K562 (cell line): Measurements from ENCODE around the gene UGT1A10. TPM values are rescaled to one million over a fixed set of nuclear protein-coding genes. Genes with fewer than 3 reads are reported as not detected.

Source experiments
- BCL6 ChIP-seq: fragments of 250-450 bp; sonication (Bioruptor Pico); IDR thresholded peaks from 2 replicates; pipeline ENCODE4 v1.4.0; 2020
- CBX5 ChIP-seq: IDR thresholded peaks from 2 replicates; pipeline ENCODE4 v1.6.1; 2014; ENCODE audit warnings: low read depth, borderline replicate concordance
- KAT2B ChIP-seq: IDR thresholded peaks from one replicate; pipeline ENCODE4 v1.6.1; 2012; ENCODE audit warnings: low read depth, mild to moderate bottlenecking, control low read depth, inconsistent platforms, low read length, moderate library complexity
- MEIS2 ChIP-seq: fragments of 450-650 bp; IDR thresholded peaks from 2 replicates; pipeline ENCODE4 v1.6.1; 2014; ENCODE audit warnings: mild to moderate bottlenecking; ENCODE audit not compliant: partially characterized antibody
- PML ChIP-seq: IDR thresholded peaks from 2 replicates; pipeline ENCODE4 v1.6.1; 2012; ENCODE audit warnings: low read length, inconsistent platforms
- POLR2H ChIP-seq: IDR thresholded peaks from 2 replicates; pipeline ENCODE4 v1.6.1; 2016; ENCODE audit warnings: missing genetic modification characterization, low read depth, mild to moderate bottlenecking, control low read depth, missing compliant biosample characterization, moderate library complexity
- polyA plus RNA-seq, 8 experiments: library from polyadenylated mRNA; depleted of rRNA in 4 of 8; stranded (reverse) in 5 of 8; unstranded in 3 of 8; fragments of >200 nt; fragmentation: Nextera tagmentation in 2 of 8; fragmentation: Illumina TruSeq in 1 of 8; extraction: Ambion mirVana in 2 of 8; extraction: Trizol in 1 of 8; gene quantifications; 2 replicates each; pipeline versions ENCODE4 v1.2.1 to v1.2.3, GENCODE V29; 2011 to 2014; ENCODE audit warnings: inconsistent platforms in 1 of 8, missing spikeins in 1 of 8
- total RNA-seq, 7 experiments: library from RNA; depleted of rRNA in 6 of 7; stranded (reverse); fragments of >200 nt in 6 of 7; fragmentation: Illumina TruSeq in 2 of 7; extraction: Trizol in 2 of 7; gene quantifications; 2 replicates each; pipeline versions ENCODE4 v1.2.1 to v1.2.3, GENCODE V29; 2011 to 2021; ENCODE audit warnings: low replicate concordance in 1 of 7
- TF ChIP-seq, protein P1 (sequence below): fragments of 450-650 bp; IDR thresholded peaks from 2 replicates; pipeline ENCODE4 v1.6.1; 2016; ENCODE audit warnings: low read depth
- TF ChIP-seq, protein P2 (sequence below): fragments of 450-650 bp; formaldehyde crosslinking; IDR thresholded peaks from 2 replicates; pipeline ENCODE4 v1.4.0; 2020; ENCODE audit warnings: mild to moderate bottlenecking, moderate library complexity

The UGT1A10 gene
- total and polyA plus RNA-seq, 9 of the 15 experiments (the other 6 are each of a cell fraction or from before 2014, with no cell fraction given), result not detected

DNA sequence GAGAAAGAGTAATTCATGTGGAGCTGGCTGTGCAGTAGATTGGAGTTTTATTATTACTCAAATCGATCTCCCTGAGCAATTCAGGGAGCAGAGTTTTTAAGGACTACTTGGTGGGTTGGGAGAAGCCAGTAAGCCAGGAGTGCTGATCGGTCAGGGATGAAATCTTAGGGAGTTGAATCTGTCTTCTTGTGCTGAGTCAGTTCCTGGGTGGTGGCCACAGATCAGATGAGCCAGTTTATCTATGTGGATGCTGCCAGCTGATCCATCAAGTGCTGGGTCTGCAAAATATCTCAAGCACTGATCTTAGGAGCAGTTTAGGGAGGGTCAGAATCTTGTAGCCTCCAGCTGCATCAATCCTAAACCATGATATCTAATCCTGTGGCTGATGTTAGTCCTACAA, 35.9 kb upstream of the UGT1A10 start (continued):
- TF ChIP-seq, protein P1, sequence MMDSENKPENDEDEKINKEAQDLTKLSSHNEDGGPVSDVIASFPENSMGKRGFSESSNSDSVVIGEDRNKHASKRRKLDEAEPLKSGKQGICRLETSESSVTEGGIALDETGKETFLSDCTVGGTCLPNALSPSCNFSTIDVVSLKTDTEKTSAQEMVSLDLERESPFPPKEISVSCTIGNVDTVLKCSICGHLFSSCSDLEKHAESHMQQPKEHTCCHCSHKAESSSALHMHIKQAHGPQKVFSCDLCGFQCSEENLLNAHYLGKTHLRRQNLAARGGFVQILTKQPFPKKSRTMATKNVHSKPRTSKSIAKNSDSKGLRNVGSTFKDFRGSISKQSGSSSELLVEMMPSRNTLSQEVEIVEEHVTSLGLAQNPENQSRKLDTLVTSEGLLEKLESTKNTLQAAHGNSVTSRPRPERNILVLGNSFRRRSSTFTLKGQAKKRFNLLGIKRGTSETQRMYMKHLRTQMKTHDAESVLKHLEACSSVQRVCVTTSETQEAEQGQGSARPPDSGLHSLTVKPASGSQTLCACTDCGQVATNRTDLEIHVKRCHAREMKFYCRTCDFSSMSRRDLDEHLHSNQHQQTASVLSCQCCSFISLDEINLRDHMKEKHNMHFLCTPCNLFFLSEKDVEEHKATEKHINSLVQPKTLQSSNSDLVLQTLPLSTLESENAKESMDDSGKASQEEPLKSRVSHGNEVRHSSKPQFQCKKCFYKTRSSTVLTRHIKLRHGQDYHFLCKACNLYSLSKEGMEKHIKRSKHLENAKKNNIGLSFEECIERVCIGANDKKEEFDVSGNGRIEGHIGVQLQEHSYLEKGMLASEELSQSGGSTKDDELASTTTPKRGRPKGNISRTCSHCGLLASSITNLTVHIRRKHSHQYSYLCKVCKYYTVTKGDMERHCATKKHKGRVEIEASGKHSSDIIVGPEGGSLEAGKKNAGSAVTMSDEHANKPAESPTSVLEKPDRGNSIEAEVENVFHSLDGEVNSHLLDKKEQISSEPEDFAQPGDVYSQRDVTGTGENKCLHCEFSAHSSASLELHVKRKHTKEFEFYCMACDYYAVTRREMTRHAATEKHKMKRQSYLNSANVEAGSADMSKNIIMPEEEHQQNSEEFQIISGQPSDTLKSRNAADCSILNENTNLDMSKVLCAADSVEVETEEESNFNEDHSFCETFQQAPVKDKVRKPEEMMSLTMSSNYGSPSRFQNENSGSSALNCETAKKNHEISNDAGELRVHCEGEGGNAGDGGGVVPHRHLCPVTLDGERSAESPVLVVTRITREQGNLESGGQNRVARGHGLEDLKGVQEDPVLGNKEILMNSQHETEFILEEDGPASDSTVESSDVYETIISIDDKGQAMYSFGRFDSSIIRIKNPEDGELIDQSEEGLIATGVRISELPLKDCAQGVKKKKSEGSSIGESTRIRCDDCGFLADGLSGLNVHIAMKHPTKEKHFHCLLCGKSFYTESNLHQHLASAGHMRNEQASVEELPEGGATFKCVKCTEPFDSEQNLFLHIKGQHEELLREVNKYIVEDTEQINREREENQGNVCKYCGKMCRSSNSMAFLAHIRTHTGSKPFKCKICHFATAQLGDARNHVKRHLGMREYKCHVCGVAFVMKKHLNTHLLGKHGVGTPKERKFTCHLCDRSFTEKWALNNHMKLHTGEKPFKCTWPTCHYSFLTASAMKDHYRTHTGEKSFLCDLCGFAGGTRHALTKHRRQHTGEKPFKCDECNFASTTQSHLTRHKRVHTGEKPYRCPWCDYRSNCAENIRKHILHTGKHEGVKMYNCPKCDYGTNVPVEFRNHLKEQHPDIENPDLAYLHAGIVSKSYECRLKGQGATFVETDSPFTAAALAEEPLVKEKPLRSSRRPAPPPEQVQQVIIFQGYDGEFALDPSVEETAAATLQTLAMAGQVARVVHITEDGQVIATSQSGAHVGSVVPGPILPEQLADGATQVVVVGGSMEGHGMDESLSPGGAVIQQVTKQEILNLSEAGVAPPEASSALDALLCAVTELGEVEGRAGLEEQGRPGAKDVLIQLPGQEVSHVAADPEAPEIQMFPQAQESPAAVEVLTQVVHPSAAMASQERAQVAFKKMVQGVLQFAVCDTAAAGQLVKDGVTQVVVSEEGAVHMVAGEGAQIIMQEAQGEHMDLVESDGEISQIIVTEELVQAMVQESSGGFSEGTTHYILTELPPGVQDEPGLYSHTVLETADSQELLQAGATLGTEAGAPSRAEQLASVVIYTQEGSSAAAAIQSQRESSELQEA, result no peak
- no peak for TF ChIP-seq BCL6 (CRISPR knock-in tag)
- TF ChIP-seq MEIS2, result peak; percentile 11
- no peak for TF ChIP-seq POLR2H (tag)
- no peak for TF ChIP-seq PML
- TF ChIP-seq CBX5, result no peak
- TF ChIP-seq, protein P2, sequence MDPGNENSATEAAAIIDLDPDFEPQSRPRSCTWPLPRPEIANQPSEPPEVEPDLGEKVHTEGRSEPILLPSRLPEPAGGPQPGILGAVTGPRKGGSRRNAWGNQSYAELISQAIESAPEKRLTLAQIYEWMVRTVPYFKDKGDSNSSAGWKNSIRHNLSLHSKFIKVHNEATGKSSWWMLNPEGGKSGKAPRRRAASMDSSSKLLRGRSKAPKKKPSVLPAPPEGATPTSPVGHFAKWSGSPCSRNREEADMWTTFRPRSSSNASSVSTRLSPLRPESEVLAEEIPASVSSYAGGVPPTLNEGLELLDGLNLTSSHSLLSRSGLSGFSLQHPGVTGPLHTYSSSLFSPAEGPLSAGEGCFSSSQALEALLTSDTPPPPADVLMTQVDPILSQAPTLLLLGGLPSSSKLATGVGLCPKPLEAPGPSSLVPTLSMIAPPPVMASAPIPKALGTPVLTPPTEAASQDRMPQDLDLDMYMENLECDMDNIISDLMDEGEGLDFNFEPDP (CRISPR knock-in tag), result no peak
- no peak for TF ChIP-seq KAT2B
